GM23248 (cell line): ENCODE results near the gene KIF21A.

Source experiments
- EZH2 ChIP-seq: fragments of 200-600 bp; sonication (generic); IDR thresholded peaks from 2 replicates; pipeline ENCODE4 v1.6.1; 2018; ENCODE audit warnings: antibody characterized with exemption, mild to moderate bottlenecking; ENCODE audit not compliant: insufficient read depth, poor library complexity, severe bottlenecking
- EZH2phosphoT487 ChIP-seq: fragments of 200-600 bp; sonication (generic); IDR thresholded peaks from 2 replicates; pipeline ENCODE4 v1.6.1; 2018; ENCODE audit warnings: antibody characterized with exemption, moderate library complexity, mild to moderate bottlenecking, low read depth; ENCODE audit not compliant: insufficient read depth

GRCh38 chr12:39348523-39348922 is 94.4 kb downstream of the KIF21A start:
- TF ChIP-seq EZH2phosphoT487 (no peak), EZH2 (no peak)
